ENCODE data around the gene ADAM30.

The ADAM30 gene

DNA sequence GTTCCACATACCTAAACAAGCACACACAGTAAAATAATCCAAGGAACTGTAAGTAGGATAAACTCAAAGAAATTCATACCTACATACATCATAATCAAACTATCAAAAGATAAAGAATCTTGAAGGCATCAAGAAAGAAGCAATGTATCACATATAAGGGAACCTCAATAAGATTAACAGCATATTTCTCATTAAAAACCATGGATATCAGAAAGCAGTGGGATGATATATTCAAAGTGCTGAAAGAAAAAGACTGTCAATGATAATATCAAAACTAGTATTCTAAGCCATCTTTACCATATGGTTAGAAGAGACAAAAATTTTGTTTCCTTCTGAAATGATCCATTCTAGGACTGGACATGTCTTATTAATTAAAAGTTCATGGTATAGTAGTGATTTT lies 37.1 kb upstream of the ADAM30 start:
- no peak for TF ChIP-seq CTCF (IDR thresholded peaks at IDR 0.05; ENCODE audit: insufficient read depth, low read depth, low read length, missing control alignments)
- H3K4me3 ChIP-seq (ENCODE audit: low read depth, low read length), result no peak overlapping the region
- no peak for DNase-seq (ENCODE audit: low read depth)

- no peak overlapping the region for H3K4me3 ChIP-seq (ENCODE audit: low read depth, low read length)
- no peak for DNase-seq (ENCODE audit: low read depth)
- TF ChIP-seq CTCF (IDR thresholded peaks at IDR 0.05; ENCODE audit: insufficient read depth, low read depth, low read length, missing control alignments), result no peak
Observed at GRCh38 chr1:119929643-119930315, 33.5 kb upstream of the ADAM30 start.

GRCh38 chr1:119926553-119926952 lies 30.2 kb upstream of the ADAM30 start:
- H3K4me3 ChIP-seq (ENCODE audit: low read depth, low read length), result no peak overlapping the region
- no peak for DNase-seq (ENCODE audit: low read depth)
- no peak for TF ChIP-seq CTCF (IDR thresholded peaks at IDR 0.05; ENCODE audit: insufficient read depth, low read depth, low read length, missing control alignments)

GRCh38 chr1:119924948-119925898 lies 28.9 kb upstream of the ADAM30 start:
- no peak for DNase-seq (ENCODE audit: low read depth)
- no peak for TF ChIP-seq CTCF (IDR thresholded peaks at IDR 0.05; ENCODE audit: insufficient read depth, low read depth, low read length, missing control alignments)
- H3K4me3 ChIP-seq (ENCODE audit: low read depth, low read length), result no peak overlapping the region

DNA sequence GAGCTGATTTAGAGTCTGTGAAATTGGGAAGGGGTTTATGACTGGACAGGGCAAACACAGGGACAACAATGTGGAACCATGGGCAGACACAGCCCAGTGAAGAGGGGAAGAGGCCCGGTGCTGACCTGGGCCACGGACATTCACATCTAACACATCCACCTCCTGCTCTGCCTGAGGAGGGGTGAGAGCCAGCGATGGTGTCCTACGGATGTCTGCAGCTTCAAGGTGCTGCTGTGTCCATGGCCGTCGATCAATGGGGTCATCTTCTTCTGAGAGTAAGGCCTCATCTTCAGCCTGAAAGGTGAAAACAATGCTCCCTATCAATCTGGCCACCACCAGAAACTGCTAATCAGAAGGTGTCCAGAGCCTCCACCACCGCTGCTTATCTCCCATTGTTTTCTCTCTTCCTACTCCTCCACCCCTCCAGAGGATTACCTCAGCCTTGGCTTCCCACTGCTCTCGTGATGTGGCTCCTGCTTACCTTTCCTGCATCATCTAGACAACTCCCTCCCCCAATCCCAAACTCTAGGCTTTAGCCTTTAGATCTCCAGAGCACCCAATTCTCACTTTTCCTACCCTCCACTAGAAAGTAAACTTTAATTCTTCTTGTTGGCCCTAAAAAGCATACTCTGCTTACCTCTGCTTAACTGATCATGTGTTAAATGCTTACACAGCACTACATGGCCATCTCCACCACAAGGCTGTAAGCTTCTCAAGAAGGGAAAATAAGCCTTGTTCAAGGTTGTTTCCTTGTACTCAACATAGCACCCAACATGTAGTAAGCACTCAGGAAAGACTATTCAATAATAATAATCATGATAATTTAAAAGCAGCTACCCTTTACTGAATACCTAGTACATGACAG lies 24.0 kb upstream of the ADAM30 start:
- no peak for DNase-seq (ENCODE audit: low read depth)
- no peak for TF ChIP-seq CTCF (IDR thresholded peaks at IDR 0.05; ENCODE audit: insufficient read depth, low read depth, low read length, missing control alignments)
- H3K4me3 ChIP-seq (ENCODE audit: low read depth, low read length), result no peak overlapping the region

DNA sequence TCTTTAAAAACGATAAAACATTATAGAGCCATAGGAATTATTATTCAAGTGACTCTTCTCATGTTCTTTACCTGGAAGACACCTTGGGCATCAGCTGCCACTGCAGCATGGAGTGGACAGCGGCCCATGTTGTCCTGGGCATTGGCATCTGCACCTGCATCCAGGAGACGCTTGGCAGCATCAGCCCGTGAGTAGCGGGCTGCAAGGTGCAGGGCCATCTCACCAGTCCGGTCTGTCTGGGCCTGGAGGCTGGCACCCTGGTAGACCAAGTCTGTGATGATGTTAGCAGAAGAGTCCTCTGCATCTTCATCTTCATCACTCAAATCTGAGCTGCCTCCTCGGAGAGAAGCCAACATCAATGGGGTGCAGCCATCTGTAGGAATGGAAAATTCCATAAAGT lies 22.9 kb upstream of the ADAM30 start:
- no peak for DNase-seq (ENCODE audit: low read depth)
- no peak overlapping the region for H3K4me3 ChIP-seq (ENCODE audit: low read depth, low read length)
- no peak for TF ChIP-seq CTCF (IDR thresholded peaks at IDR 0.05; ENCODE audit: insufficient read depth, low read depth, low read length, missing control alignments)

All from GM12865 (cell line).